Cardiac muscle cell (in vitro differentiated cells and primary cell): ENCODE measurements around the gene OLFM3. TPM values are rescaled to one million over a fixed set of nuclear protein-coding genes. Genes with fewer than 3 reads are reported as not detected.

Experiments
- DNase-seq, 2 donors: peaks; one replicate each; pipeline versions ENCODE4 v3.0.0 to v3.0.0-alpha.2; 2010 to 2017; ENCODE audit warnings: low read depth in 1 of 2, low spot score in 1 of 2
- H3K27ac ChIP-seq: fragments of 200-600 bp; sonication (generic); 2 replicates; pipeline ENCODE4 v1.5.1; 2016
- H3K27me3 ChIP-seq: fragments of 200-600 bp; sonication (generic); 2 replicates; pipeline ENCODE4 v1.6.0; 2016; ENCODE audit warnings: control low read depth
- H3K36me3 ChIP-seq: fragments of 200-600 bp; sonication (generic); 2 replicates; pipeline ENCODE4 v1.5.1; 2016; ENCODE audit warnings: control low read depth
- H3K4me1 ChIP-seq: fragments of 200-600 bp; sonication (generic); 2 replicates; pipeline ENCODE4 v1.8.1; 2017; ENCODE audit warnings: low read depth, mild to moderate bottlenecking, mixed run types
- H3K4me3 ChIP-seq: fragments of 200-600 bp; sonication (generic); 2 replicates; pipeline ENCODE4 v1.5.1; 2016; ENCODE audit warnings: mild to moderate bottlenecking
- H3K9me3 ChIP-seq: fragments of 200-600 bp; sonication (generic); 2 replicates; pipeline ENCODE4 v1.5.1; 2017; ENCODE audit warnings: low read depth, mild to moderate bottlenecking, control low read depth
- CTCF ChIP-seq: IDR thresholded peaks from 2 replicates; pipeline ENCODE4 v1.5.1; 2012; ENCODE audit warnings: low read depth, mild to moderate bottlenecking, low read length
- polyA plus RNA-seq: library from polyadenylated mRNA; unstranded; fragments of >200 nt; fragmentation: Nextera tagmentation; extraction: Ambion mirVana; gene quantifications from 2 replicates; pipeline ENCODE4 v1.2.1, GENCODE V29; 2016
- total RNA-seq: library from RNA; depleted of rRNA; stranded (reverse); fragments of >200 nt; gene quantifications from 2 replicates; pipeline ENCODE4 v1.2.3, GENCODE V29; 2016

Gene OLFM3
- total and polyA plus RNA-seq, 2 experiments from 2014 or later: not detected

GRCh38 chr1:101945884-101946283, 50.8 kb downstream of the OLFM3 start:
- H3K4me1 ChIP-seq: no peaks in the 10 kb centered on the region
- no peaks in the 10 kb centered on the region for H3K27me3 ChIP-seq
- no peak overlapping the region for H3K27ac ChIP-seq
- no peaks in the 10 kb centered on the region for H3K36me3 ChIP-seq
- no peak for DNase-seq
- H3K9me3 ChIP-seq: no peaks in the 10 kb centered on the region
- H3K4me3 ChIP-seq: no peak overlapping the region
- no peak for TF ChIP-seq CTCF

DNA sequence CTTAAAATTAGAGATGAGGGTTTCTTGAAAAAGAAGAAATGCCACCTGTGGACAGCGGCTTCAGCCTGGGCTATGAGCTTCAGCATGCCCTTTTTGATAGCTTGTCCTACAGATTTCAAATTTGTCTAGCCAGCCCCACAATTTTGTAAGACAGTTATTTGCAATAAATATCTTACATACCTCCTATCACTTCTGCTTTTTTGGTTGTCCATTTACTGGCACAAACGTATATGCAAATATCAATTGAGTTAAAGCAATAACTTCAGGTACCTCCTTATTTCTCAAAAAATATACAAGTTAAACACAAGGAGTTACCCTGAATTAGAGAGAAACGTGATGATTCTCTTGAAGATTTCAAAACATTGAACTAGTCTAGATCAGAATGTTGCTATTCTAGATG, 53.5 kb downstream of the OLFM3 start:
- no peak overlapping the region for H3K27ac ChIP-seq
- H3K4me3 ChIP-seq: no peak overlapping the region
- H3K27me3 ChIP-seq: no peaks in the 10 kb centered on the region
- no peak for DNase-seq
- no peak for TF ChIP-seq CTCF
- no peaks in the 10 kb centered on the region for H3K36me3 ChIP-seq
- no peaks in the 10 kb centered on the region for H3K9me3 ChIP-seq
- H3K4me1 ChIP-seq: no peaks in the 10 kb centered on the region

DNA sequence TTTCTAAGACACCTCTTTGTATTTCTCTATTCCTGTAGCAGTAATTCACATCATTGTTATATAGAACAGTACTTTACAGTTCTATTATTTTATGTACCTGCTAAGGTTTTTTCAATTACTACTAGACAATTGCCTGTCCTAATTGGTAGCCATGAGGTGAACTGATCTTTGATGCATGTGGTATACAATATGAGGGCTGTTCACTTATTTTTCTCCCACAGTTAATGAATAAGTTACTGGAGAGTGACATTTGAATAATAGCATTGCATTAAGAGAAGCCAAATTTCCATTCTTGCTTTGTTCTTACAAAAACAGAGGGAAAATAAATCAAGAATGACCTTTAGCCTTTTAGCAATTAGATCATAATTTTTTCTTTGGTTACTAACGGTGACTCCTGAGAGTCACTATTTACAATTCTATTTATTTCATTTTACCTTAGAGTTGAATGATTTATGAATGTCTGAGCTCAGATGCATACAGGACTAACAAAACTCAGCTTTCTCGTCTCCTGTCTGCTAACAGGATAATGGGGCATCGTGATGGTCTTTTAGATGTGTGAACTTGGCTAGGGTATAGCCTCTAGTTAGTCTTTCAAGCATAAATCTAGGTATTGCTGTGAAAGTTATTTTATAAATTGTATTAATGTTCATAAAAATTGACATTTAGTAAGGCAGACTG, 54.1 kb downstream of the OLFM3 start:
- no peaks in the 10 kb centered on the region for H3K36me3 ChIP-seq
- H3K27me3 ChIP-seq: no peaks in the 10 kb centered on the region
- DNase-seq: no peak
- no peaks in the 10 kb centered on the region for H3K9me3 ChIP-seq
- H3K27ac ChIP-seq: no peak overlapping the region
- H3K4me1 ChIP-seq: no peaks in the 10 kb centered on the region
- no peak overlapping the region for H3K4me3 ChIP-seq
- TF ChIP-seq CTCF: no peak

GRCh38 chr1:101938681-101939080, 58.0 kb downstream of the OLFM3 start:
- Histone ChIP-seq H3K4me3 (no peak overlapping the region), H3K36me3 (no peaks in the 10 kb centered on the region), H3K4me1 (no peaks in the 10 kb centered on the region), H3K9me3 (no peaks in the 10 kb centered on the region), H3K27ac (no peak overlapping the region), H3K27me3 (no peaks in the 10 kb centered on the region)
- no peak for DNase-seq
- TF ChIP-seq CTCF: no peak

- Histone ChIP-seq H3K4me1 (no peaks in the 10 kb centered on the region), H3K27ac (no peak overlapping the region), H3K9me3 (no peaks in the 10 kb centered on the region), H3K27me3 (no peaks in the 10 kb centered on the region), H3K36me3 (no peaks in the 10 kb centered on the region), H3K4me3 (no peak overlapping the region)
- no peak for DNase-seq
- no peak for TF ChIP-seq CTCF
Observed at GRCh38 chr1:101929343-101929742, 67.4 kb downstream of the OLFM3 start.
